Fibroblast of skin of scalp (primary cell): ENCODE results near the gene PJA2.
"Not testable (repeated sequence)": the region's sequence is repeated elsewhere in the genome, so short reads cannot be mapped to it uniquely, and the experiment has no call there.

Experiments used
- DNase-seq: peaks from one replicate; pipeline ENCODE4 v3.0.0-alpha.2; 2013

PJA2 gene

DNA sequence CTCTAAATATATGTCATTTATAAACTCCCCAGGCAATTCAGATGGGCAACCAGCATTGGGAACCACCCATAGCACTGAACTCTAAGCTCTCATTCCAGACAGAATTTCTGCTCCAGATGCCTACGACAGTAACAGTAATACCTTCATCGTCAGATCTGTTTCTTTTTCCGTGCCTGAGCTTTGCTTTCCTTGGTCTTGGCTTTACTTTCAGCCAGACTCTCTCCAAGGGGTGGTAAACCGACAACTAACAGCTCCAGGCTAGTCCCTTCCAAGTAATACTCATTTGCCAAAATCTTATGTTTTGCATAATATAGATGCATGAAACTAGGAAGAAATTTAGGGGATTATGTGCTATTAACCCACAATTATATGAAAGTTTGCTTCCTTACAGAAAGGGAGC lies 102.3 kb downstream of the PJA2 start:
- DNase-seq = no peak

GRCh38 chr5:109305352-109305751 lies 104.4 kb downstream of the PJA2 start:
- no peak for DNase-seq

GRCh38 chr5:109304309-109304708 lies 105.5 kb downstream of the PJA2 start:
- DNase-seq = no peak

GRCh38 chr5:109300367-109300766 lies 109.4 kb downstream of the PJA2 start:
- no peak for DNase-seq

GRCh38 chr5:109299557-109299956 lies 110.2 kb downstream of the PJA2 start:
- DNase-seq = no peak

DNA sequence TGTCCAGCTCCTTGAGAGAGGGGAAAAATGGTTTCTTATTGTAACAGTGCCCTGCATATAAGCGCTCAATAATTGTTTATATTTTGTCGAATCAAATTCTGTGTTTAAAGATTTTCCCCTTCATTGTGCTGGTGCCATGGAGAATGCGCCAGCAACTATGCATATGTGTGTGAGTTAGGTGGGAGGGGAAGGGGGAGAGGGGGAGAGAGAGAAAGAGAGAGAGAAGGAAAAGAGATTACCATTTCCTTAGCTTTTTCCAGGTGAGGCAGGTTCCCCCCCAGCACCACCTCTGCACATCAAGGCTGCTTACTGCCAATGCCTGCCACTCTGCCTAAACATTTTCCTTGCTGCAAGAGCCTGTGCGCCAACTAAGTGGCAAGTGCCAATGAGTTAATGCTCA lies 111.0 kb downstream of the PJA2 start:
- no peak for DNase-seq

GRCh38 chr5:109297900-109298299 lies 111.9 kb downstream of the PJA2 start:
- no peak for DNase-seq

DNA sequence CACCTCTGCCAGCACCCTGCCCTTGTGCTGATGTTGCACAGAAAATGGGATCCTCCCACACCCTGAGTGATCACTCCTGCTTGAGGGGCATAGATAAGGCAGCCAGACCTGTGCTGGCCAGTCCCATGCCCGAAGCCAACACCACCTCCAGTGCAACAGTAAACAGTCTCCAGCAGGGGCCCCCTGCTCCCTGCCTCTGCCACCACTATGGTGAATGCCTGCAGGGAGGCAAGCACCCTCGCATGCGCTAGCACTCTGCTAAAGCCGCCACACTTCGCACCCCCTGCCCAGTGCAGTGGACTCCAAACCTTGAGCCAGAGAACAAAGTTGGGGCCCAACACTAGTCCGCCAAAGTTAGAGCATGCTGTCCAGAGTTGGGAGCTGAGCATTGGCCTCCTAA lies 118.7 kb downstream of the PJA2 start:
- no peak for DNase-seq

DNA sequence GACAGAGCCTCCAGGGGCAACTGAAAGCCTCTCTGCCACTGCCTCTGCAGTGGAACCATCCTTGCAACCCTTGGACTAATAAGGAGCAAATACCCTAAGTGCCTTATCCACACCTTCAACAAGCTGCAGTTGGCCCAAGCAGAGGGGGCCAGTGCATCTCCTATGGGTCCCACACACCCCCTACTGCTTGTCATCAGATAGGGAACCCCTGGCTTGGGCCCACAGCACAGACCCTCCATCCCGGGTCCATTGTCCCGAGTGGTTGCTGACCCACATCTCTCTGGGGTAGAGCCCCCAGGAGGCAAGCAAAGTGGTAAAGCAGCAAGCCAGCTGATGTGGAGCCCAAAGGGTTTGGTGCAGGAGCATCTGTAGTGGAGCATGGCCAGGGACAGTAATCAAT lies 119.5 kb downstream of the PJA2 start:
- no peak for DNase-seq

DNA sequence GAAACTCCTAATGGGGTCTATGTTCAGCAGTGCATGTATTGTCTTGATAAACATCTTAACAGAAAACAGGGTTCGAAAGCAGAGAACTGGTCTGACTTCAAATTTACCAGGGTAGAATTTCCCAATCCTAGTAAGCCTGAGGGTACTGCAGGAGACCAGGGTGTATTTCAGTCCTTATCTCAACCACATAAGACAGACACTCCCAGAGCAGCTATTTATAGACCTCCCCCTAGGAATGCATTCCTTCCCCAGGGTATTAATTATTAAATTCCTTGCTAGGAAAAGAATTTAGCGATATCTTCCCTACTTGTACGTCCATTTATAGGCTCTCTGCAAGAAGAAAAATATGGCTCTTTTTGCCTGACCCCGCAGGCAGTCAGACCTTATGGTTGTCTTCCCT lies 123.1 kb downstream of the PJA2 start:
- DNase-seq = not testable (repeated sequence)
